NCI-H748 (cell line): ENCODE data around the gene MPG.

ENCODE experiments used
- DNase-seq: peaks from one replicate; lab custom pipeline; 2025; ENCODE audit not compliant: unreplicated experiment; lab: John Stamatoyannopoulos, UW

MPG gene

DNA sequence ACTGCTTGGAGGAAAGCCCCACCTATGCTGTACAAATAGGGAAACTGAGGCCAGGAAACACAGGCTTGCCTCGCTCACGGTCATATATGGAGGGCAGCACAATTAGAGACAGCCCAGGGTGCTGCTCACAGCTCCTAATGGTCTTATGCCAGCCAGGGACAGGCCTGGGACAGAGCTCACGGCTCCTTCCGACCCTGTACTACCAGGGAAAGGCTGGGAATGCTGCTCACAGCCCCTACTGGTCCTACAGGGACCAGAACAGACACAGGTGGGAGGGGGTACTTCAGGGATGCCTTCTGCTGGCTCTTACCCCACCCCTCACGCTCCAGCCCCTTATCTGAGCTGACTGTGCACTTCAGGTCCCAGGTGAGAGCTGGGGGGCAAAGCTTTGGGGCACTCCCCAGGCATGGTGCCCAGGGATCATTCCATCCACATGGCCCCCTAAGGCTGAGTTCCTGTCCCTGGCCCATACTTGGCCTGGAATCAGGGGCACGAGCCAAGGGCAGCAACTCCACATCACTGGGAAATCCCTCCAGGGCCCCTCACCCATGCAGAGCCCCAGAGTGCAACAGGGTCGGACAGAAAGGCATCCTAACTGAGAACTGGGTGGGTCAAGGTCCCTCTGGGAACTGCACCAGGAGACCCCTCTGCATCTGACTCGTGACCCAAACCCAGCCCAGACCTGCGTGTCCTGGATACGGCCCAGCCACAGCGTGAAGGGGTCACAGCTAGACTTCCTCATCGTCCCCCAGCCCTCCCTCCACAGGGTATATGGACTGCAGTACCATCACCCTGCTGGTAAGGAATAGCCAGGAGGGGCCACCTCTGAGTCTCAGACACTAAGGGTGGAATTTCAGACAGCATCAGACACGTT, 11.5 kb upstream of the MPG start:
- DNase-seq, result no peak

DNA sequence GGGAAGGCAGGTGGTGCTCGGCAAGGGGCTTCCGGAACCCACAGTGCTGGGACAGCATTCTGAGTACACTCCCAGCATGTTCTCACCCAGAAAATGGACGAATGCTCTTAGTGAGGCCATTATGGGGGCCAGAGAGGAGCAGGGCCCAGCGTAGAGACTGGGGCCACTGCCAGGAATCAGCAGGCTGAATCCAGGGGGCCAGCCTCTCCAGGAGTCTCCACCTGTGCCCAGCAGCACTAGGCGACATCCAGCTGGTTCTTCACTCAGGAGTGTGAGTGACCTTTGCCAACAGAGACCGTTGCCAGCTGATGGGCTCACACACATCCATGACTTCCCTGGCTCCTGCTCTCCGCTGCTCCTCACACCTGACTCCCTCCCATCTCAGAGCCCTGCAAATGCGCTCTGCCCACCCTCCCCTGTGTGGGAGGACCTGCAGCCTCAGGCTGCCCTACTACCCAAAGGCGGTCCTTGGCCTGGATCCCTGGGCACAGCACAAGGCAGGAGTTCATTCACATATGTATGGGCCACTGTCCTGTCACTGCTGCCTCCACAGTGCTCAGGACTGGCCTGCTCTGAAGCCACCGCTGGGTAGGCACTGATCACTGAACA, 10.7 kb upstream of the MPG start:
- no peak for DNase-seq

DNA sequence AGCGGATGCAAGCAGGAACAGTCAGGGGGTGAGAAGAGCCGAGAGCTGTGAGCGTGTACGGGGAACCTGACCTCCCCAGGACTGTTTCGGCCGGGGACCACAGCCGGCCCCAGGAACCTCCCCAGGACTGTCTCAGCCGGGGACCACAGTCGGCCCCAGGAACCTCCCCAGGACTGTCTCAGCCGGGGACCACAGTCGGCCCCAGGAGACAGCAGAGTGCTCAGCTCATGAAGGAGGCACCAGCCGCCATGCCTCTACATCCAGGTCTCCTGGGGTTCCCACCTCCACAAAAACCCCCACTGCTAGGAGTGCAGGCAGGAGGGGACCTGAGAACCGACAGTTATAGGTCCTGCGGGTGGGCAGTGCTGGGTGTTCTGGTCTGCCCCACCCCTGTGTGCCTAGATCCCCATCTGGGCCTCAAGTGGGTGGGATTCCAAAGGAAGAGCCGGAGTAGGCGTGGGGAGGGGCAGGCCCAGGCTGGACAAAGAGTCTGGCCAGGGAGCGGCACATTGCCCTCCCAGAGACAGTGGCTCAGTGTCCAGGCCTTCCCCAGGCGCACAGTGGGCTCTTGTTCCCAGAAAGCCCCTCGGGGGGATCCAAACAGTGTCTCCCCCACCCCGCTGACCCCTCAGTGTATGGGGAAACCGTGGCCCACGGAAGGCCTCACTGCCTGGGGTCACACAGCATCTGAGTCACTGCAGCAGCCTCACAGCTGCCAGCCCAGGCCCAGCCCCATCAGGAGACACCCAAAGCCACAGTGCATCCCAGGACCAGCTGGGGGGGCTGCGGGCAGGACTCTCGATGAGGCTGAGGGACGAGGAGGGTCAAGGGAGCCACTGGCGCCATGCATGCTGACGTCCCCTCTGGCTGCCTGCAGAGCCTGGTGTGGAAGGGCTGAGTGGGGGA, 9.9 kb upstream of the MPG start:
- no peak for DNase-seq

DNA sequence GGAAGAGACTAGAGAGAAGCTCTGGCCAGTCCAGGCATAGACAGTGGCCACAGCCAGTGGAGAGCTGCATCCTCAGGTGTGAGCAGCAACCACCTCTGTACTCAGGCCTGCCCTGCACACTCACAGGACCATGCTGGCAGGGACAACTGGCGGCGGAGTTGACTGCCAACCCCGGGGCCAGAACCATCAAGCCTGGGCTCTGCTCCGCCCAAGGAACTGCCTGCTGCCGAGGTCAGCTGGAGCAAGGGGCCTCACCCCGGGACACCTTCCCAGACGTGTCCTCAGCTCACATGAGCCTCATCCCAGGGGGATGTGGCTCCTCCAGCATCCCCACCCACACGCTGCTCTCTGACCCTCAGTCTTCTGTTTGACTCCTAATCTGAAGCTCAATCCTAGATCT, 8.8 kb upstream of the MPG start:
- DNase-seq, result no peak

DNA sequence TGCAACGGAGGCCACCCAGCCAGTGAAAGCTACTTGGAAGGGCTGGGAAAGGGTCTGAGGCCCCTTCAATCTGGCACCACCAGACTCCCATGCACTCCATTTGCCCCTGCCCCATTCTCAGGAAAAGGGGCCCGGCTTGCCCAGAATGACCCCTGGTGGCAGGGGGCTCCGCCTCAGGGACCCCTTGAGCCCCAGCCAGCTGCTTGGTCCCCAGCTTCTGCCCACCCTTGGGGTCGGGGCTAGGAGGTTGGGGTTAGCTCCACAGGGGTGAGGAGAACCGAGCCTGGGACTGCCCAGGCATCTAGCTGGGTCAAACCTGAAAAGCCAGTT, 6.8 kb upstream of the MPG start:
- DNase-seq, result no peak

DNA sequence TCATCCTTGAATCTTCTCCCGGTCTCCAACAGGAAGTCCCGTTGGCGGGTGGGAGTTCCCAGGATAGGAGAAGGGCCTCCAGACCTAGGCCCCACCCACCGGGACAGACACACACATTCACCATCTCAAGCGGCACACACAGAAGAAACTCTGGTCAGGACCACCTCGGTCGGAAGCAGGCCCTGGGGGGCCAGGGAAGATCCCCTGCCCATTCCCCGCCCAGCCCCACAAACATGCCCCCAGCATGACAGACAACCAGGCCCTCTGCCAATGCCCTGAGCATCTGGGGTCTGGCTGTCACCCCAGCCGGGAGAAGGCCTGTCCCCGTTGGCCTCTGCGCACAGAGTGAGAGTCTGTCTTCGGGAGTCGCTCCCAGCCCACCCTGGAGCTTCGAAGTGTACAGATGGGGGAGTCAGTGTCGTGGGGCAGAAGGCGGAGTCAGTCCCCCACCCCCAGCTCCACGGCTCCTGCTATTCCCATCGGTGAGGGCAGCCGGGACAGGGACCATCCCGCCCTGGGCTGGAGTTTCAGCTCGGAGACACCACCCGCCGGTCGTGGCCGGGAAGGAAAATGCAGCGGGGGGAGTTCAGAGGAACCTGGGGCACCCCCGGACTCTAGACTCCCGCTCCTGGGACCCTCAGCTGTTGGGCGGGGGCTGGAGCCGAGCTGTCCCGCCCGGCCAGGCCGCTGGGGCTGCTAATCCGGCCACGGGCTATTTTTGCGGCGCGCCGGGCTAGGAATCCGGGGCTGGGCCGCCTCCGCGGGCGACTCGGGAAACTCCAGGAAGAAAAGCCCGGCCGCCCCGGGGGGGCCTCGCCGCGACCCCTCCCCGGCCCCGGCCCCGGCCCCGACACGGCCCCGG, 6.3 kb upstream of the MPG start:
- DNase-seq, result peak; percentile 45

DNA sequence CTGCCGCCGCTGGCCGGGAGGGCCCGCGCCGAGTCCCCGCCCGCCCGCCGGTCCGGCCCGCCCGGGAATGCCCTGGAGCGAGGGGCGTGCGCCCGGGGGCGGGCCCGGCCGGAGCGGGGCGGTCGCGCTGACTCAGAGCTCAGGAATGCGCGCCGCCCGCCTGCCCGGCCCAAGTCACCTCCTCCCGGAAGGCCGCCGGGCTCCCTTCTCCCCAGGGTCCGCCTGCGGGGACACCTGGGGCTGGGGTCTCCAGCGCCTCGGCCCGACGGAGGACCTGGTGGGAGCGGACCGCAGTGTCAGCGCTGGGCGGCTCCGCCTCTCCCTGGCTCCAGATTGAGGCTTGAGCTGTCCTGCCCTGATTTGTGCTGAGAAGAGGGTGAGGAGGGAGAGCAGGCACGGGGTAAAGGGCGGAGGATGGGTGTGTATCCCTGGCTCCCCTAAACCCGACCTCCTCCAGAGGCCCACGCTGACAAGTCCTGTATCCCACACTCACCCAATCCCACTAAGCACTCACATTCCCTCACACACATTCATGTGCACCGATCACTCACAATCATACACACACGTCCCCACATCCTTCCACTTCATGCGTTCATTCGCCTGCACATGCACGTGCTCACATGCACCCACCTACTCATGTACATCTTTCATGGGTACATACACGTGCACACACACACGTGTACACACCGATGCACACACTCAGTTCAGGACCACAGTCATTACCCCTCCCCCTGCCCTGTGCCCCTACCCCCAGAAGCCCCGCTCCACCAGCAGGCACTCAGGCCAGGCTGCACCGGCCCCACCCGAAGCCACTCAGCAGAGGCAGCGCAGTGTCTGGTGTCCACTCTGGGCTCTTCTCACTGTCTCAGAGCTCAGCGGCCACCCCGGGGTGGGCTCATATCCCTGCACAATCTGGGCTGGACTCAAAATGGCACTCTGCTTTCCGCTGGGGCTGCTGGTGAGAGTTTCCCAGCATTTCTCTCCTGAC, 5.2 kb upstream of the MPG start, which contains the start of gene RHBDF1:
Gene RHBDF1 (minus strand): TSS at position 71 of the 988 bp plus-strand sequence. CDS start 7,616 bp downstream, outside the sequence.
- peak; percentile 4 for DNase-seq

DNA sequence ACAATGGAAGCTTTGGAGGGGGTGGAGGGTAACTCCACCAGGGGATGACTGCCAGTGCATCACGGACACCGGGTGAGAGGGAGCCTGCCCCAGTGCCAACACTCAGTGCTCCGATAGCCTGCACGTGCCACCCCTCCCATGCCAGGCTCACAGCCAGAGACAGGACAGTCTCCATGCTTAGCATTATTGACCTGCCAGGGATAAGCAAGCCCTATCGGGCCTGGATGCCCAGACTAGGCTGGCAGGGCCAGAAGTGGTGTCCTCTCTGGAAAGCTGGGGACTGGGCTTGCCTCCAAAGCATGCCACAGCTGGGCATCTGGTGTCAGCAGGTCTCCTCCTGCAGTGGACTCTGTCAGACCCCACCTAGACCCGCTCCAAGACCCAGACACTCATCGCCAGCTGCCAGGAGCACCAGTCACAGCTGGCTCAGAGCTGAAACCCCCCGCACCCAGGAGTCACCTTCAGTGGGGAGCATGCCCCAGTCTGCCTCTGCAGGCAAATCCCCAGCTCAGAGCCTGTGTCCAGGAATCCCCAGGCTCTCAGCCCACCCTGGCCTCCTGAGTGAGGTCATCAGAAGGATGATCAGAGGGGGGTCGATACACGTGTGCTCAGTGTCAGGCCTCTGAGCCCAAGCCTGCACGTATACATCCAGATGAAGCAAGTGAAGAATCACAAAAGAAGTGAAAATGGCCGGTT, 3.8 kb upstream of the MPG start:
- DNase-seq, result no peak

DNA sequence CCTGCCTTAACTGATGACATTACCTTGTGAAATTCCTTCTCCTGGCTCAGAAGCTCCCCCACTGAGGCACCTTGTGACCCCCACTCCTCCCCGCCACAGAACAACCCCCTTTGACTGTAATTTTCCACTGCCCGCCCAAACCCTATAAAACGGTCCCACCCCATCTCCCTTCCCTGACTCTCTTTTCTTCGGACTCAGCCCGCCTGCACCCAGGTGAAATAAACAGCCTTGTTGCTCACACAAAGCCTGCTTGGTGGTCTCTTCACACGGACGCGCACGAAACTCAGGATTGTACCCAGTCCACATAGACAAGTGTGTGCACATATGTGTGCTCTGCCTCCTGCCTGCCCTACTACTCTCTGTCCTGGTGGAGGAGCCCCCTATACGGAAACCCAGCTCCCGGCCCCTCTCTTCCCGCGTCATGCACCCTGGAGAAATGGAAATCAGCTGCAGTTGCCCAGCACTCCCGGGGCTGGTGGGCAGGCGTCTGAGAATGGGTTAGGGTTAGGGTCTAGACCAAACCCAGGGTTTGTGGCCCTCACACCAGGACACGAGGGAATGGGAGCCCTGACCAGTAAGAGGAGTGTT, 3.2 kb upstream of the MPG start:
- no peak for DNase-seq

DNA sequence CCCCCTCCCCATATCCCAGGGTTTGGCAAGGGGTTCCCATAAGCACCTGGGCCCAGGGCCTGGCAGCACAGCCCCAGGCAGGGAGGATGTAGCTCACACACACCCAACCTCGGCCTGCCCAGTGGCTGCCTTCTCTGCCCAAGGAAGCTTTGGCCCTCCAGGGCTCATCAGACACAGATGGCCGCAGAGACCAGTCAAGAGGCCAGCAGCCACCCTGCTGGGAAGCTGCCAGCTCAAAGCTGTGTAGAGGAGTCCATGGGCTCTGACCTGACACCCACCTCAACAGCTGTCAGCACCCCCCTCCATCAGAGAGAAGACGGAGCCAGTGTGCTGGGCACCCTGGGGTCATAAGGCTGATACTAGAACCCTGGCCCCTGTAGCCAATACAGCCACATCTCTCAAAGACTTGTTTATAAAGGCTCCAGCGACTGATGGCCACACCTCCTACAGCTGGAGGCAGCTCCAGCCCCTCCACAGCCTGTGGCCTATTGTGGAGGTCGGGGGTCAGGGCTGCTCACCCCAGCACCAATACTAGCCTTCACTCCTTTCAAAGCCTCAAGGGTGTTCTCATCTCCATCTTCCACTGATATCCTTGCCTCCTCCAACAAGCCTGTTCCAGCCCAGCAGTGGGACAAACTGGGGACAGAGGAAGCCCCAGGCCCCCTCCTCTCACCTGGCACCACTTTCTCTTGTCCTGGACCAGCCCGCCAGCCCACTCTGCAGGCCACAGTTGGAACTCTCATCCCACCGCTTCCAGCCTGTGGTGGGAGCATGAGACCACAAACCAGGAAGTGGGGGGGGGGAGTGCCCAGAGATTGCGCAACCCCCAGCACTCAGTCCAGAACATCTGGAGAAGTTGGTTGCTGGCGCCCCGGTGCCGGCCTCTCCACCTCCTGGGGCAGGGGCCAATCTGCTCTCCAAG, 2.2 kb upstream of the MPG start:
- DNase-seq, result no peak

DNA sequence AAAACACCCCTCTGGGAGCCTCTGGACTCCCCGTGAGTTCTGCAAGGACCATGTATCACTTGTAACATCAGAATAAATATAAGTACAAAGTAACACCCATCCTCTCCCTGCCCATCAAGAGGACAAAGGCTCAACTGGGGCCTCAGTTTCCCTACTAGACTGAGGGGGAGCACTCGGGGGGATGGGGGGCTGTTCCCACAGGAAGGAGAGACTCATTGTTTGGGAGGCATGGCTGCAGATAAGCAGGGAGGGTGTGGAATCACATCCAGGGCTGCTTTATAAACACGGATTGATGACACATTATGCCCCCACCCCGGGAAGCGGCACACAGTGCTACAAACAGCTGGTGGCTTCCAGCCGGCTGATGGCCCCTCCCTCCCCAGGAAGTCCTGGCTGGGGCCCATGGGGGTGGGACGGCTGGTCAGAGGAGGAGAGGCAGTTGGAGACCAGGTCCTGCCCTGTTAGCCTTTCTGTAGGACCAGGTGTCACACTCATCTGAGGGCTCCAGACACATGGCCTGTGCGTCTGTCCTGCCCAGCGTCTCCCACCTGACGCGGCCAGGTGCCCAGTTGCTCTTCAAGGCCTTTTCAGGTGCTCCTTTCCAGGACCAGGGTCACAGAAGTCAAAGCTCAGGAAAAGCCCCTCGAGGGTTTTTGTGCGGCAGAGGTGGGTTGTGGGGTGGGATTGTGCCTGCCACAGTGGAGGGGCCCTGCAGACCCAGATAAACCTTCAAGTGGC, 1.3 kb upstream of the MPG start:
- DNase-seq, result no peak

DNA sequence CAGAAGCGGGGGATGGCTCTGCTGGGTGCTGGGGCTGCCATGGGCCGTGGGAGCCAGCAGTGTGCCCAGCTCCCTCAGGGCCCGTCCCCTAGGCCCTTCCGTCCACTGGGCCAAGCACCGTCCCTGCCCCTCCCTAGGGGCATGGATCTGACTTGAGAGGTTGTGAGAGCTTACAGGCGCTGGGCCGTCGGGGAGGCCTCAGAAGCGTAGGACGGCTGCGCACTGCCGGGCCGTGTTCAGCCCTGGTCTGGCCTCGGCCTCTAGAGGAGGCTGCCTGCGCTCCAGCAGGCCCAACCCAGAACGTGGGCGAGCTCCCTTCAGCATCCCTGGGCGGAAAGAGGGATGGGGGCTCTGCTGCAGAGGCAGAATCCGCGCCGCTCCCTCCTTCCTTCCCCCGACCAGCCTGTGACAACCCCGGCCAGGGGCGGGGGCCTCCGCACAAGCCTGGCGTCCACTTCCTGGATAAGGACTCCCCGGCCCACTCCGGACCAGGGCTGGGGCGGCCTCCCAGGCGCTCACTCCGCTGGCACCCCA, 685 bp upstream of the MPG start:
- DNase-seq, result peak; percentile 37

DNA sequence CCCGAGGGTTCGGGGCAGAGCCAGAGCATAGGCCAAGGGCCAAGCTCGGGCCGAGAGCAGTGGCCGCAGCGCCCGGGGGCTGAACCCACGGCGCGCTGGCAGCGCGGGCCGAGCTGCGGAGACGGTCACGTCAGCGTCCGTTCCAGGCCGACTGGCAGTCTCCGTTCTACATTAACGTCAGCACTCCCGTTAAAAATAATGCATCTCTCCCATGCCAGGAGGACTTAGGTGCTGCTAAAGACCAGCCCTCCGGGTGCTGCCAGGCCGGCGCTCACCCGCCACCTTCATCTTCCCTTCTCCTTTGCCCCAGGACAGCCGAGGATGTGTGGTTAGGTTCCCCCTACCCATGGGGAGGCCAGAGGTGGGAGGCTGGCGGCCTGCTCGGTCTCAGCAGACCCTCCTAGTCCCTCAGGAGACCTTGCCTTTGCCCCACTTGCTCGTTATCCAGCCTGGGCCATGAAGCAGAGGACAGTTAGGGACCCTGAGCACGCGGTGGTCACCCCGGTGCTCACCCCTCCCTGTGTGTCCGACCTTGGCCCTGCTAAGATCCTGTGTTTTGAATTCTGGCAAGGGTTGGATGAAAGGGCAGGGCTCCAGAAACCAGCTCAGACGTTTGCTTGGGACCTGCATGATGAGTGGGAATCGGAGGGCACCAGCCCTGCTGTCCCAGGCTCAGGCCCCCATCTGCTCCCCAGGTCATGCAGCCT, 572 bp downstream of the MPG start:
- DNase-seq, result peak; percentile 43

DNA sequence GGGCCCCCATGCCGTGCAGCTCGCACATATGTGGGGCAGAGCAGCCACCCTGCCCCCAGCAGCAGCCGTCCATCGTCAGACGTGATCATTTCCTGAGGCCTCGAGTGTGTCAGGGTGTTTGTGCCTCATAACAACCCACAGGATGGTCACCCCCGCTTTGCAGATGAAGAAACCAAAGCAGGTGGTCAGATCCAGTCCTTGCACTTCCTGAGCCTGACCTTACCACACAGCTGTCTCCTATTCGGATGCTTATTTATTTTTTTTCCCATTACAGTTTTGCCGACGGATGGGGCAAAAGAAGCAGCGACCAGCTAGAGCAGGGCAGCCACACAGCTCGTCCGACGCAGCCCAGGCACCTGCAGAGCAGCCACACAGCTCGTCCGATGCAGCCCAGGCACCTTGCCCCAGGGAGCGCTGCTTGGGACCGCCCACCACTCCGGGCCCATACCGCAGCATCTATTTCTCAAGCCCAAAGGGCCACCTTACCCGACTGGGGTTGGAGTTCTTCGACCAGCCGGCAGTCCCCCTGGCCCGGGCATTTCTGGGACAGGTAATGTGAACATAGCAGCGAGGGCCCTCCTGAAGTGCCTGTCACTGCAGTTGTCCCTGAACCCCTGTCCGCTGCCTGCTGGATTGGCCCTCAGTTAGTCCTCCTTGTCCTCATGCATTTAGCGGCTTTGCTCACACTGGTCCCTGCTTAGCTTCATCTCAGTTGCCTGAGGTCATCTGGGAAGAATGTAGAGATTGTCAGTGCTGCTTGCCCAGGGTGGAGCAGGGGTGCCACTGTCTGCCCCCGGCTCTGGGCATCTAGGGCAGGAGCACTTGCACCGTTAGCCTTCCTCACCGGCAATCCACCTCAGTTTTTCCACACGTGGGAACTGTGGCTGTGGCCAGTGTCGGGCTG, 1.4 kb downstream of the MPG start:
- DNase-seq, result no peak

DNA sequence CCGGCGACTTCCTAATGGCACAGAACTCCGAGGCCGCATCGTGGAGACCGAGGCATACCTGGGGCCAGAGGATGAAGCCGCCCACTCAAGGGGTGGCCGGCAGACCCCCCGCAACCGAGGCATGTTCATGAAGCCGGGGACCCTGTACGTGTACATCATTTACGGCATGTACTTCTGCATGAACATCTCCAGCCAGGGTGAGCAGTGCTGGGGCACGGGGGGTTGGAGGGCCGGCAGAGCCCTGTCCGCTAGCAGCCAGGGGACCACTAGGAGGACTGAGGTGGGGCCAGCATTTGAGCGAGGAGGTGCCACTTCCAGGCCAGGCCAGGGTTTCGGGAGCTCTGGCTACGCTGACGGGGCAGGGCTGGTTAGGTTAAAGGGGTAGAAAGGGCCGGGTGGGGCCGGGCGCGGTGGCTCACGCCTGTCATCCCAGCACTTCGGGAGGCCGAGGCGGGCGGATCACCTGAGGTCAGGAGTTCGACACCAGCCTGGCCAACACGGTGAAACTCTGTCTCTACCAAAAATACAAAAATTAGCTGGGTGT, 5.1 kb downstream of the MPG start:
- DNase-seq, result no peak
